ENCODE measurements around the gene PDCD4.
"Not testable (repeated sequence)": the region's sequence is repeated elsewhere in the genome, so short reads cannot be mapped to it uniquely, and the experiment has no call there.

PDCD4 gene

DNA sequence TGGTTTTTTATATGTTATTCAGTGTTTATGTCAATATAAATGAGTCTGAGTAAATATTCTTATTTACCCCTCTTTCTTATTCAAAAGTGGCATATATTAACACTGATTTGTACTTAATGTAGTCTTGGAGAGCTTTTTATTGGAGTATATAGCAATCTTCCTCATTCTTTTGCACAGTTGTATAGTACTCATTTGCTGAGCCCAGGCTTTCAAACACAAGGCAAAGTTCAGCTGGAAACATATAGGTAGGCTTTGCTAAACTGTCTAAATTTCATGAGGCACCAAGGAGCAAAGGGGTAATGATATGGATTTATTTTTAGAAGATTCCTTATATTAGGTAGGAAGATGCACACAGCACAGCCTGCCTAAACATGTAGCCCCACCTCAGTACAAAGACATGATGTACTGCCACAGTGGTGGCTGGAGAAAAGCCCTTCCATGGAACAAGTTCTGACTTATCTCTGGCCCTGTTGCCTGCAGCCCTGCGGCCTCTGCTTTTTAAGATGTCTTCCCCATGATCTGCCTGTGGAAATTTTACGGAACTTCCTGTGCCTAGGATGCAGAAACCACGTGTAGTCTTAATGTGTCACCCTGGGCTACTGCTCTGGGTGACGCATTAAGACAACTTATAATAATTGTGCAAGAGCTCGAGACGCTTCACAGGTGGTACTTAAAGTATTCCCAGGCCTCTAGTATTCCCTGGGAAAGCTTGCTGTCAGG is 9.6 kb upstream of the PDCD4 start:
- no peak for DNase-seq

DNA sequence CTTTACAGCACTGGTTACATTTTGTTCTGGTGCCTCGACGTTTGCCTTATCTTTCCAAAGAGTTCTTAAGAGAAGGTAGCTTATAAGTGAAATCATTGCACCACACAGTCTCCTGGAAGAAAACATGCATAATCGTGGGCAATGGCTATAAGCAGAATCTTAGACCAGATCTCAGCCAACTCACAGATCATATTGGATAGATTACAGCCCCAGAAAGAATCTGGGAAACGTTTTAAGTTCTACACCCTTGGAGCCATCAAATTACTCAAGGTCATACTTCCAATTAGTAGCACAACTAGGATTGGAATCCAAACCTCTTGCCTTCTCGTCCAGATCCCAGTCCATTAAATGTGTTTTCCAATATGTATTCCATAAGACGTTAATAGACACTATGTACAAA is 8.8 kb upstream of the PDCD4 start:
- no peak for DNase-seq

DNA sequence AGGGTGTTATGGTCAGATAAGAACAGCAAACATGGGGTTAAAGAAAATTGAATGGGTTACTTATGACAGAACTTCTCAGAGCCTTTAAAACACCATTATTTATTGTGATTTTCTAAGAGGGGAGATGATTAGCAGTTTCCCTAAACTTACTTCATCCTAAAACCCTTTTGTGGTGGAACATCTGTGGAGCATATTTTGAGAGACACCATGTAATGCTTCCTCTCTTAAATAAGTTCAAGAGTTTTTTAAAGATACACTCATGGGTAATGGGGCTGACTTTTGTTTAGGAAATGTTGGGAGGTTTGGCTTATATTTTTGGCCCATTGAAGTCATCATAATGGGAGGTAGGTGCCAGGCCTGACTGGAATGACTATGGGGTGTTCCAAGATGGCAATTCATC is 8.4 kb upstream of the PDCD4 start:
- DNase-seq = no peak

DNA sequence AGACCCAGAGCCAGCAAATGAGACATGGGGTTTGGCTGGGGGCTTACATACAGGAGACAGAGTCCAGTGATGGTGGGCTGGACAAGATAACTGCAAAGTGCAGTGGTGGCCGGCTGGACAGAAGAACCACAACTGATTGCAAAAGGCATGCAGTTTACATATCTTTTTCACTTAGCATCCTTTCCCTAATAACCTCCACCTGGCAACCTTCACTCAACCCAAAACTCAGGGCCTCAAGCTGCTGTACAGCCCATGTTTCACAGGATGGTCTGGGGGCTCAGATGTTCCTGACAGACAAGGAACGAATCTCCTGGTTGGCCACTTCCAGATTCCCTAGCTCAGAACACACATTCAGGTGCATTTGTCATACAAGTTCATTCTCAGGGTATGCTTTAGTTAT is 7.8 kb upstream of the PDCD4 start:
- DNase-seq = no peak

DNA sequence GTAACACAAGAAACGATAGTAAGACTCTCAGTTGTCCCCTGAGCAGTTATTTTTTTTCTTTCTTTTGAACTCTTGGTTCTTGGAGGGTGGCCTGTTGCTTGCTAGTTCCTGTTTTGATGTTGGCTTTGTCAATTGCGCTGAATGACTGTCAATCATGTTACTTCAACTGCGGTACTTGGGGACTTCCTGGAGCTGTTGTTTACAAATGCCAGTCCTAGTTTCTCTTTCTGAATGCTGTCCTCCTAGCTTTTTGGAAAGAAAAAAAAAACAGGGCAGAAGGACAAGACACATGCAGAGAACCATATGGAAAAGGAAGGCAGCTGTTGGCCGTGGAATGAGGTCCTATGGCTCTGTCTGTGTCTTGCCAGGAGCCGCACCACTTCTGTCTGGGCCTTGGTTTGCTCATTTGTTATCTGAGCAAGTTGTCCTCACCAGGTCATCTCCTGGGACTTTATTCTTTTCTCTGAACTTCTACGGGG is 7.0 kb upstream of the PDCD4 start:
- DNase-seq = peak; percentile 25

DNA sequence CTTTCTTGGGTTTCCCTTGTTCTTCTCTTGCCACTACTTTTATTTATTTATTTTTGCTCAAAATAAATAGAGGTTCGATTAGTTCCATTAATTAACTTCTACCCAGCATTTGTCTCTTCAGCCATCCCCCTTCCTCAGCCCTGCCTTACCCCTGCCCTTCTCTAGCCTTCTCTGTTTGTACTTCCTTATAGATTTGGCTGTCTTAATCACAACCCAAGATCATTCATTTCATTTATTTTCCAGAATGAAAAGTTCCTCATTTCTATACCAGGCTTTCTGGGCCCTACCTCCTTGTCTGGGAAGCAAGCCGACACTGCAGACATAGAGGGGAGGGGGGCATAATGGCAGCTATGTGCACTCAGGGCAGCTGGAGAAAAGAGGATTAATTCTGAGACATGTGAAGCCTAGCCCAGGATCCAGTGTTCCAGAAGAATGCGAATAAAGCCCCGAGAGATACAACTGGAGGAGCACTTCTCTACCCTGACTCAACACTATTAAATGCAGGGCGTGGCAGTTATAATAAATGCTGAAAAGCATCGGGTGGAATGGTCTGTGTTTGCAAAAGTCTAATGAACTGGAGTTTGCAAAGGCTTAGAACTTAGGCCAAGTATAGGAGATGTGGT is 6.4 kb upstream of the PDCD4 start:
- no peak for DNase-seq

DNA sequence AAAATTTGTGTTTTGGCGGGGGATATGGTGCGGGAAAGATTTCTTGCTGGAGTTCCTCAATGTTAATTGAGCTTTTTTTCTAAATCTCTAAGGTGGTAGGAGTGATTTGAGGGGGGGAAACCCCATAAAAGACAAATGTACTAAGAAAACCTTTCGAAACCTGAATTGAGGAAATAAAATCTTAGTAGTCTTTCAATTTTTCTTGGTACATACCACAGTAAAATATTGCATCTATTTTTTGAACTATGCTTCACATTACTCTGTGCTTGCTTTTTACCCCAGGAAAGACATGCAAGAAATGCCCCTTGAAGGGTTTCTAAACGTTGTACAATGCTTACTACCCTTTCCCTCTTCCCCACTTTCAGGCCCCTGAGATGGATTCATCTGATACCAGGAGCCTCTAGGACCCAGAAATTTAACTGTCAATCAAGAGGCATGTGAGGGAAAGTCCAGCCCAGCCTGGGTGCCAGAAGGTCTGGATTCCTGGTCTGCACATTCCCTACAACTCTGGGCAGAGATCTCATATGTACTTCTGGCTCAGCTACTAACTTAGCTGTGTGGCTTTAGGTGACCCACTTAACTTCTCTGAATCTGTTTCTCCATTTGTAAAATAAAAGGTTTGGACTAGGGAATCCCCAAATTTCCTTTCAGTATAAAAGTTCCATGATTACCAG is 5.8 kb upstream of the PDCD4 start:
- peak; percentile 32 for DNase-seq

DNA sequence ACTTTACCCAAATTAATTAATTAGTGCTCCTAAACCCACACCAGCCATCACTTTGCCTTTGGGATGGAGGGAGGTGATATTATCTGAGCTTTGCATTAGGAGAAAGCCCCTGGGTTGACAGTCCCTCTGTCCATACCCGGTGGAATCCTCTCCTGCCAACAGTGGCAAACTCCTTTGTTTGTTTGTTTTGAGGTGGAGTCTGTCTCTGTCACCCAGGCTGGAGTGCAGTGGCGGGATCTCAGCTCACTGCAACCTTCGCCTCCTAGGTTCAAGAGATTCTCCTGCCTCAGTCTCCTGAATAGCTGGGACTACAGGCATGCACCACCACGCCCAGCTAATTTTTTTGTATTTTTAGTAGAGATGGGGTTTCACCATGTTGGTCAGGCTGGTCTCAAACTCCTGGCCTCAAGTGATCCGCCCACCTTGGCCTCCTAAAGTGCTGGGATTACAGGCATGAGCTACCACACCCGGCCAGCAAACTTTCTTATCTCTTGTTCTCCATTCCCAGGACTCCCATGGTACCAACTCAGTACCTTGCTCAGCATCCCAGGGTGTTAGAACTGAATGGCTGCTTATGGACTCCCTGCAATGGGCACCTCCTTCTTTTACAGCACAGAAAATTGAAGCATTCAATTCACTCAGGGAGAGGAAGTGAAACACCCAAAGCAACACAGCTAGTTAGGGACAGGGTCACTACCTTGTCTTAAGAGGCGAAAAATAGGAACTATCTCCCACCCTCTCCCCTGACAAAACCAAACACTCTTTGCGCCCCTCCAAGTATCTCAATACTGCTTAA is 4.5 kb upstream of the PDCD4 start:
- not testable (repeated sequence) for DNase-seq

DNA sequence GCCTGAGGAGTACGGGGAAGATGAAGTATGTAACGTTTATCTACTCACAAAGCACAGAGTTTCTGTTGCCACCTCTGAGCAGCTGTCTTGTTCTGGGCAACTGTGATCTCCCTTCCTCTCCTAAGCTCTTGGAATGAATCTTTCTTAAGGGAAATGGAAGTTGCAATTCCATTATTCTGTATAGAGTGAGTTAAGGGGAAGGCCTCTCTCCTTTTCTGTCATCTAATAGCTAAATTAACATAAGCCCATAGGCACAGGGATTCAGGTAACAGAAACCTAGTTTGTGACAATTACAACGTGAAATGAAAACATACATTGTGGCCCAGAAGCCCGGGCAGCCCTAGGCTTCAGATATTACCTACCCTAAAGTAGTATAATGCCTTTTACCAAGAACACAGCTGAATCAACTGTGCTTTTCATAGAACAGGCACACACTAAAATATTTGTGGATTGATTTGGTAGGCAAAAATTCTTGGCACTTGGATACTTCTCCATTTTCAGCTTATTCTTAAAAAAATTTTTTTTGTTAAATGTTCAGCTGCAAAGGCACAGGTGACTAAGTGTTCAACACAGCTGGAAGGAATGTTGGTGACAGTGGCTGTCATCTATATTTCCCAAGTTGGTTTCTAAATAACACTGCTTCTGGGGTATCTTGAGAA is 3.8 kb upstream of the PDCD4 start:
- no peak for DNase-seq

DNA sequence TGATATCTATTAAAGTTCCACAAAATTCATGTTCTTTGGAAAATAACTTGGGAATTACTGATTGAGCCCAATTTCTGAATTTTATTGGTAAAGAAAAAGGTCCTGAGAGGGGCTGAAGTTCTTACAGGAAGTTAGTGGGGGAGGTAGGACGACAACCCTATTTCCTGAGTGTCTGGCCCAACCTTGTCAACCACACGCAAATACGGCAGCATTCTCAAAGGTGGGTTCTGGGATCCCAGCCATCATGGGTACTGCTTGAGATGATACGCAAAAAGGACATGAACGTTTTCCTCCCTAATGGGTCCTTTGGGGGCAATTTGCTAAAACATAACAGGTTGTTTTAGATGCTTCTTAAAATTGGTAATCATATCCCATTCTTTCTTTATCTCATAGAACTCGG is 2.7 kb upstream of the PDCD4 start:
- DNase-seq = no peak

DNA sequence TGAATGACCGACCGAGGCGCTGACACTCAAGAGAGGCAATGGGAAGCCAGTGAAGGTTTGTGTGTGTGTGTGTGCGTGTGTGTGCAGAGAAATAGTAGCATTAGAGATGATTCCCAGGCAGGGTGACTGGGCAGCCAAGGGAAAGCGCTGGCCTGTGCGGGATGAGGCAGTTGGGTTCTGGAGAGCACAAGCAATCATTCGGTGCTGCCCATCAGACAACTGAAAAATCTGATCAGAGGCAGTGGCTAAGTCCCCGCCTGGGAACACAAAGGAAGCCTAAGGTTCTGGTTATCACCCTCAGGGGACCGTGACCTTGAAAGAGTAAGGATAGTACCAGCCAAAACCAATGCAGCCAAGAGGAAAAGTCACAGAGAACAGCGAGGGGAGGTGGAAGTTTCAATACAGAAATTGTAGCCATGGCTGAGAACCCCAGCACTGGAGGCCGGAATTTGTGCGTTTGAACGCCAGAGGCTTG is 868 bp upstream of the PDCD4 start:
- DNase-seq = no peak

DNA sequence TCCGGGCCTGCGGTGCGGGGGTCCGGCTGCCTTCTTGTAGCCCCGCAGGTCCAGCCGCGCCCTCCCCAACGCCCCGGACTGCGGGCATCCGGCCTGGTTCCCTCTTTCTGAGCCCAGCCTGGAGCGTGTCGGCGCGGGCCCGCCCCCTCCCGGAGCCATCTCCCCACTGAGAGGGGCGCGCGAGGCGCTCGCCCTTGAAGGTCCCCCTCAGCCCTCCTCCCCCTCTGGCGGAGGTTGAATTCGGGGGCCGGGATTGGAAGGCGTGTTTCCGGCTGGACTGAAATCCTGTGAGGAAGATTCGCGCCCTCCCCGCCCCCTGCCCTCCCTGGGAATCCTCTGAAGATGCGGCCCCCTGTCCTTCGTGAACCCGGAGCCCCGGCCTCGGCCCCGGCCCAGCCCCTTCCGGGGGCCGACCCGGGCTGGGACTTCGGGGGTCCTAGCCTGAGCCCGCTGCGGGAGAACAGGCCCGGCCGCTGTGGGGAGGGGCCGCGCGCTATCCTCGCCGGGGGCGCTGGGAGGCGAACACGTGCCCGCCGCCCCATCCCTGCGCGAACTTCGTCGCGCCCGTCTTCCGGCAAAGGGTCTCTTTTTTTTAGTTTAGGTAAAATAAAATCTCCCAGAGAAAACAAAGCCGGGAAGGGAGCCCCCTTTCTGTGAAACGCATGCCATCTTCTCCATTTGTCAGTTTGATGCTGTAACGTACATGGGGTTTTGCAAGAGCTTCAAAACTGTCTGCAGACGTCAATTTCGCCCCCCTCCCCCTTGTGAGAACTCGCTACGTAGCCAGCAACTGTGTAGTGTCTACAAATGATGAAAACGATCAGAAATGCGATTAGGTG is 636 bp downstream of the PDCD4 start:
- peak; percentile 80 for DNase-seq

DNA sequence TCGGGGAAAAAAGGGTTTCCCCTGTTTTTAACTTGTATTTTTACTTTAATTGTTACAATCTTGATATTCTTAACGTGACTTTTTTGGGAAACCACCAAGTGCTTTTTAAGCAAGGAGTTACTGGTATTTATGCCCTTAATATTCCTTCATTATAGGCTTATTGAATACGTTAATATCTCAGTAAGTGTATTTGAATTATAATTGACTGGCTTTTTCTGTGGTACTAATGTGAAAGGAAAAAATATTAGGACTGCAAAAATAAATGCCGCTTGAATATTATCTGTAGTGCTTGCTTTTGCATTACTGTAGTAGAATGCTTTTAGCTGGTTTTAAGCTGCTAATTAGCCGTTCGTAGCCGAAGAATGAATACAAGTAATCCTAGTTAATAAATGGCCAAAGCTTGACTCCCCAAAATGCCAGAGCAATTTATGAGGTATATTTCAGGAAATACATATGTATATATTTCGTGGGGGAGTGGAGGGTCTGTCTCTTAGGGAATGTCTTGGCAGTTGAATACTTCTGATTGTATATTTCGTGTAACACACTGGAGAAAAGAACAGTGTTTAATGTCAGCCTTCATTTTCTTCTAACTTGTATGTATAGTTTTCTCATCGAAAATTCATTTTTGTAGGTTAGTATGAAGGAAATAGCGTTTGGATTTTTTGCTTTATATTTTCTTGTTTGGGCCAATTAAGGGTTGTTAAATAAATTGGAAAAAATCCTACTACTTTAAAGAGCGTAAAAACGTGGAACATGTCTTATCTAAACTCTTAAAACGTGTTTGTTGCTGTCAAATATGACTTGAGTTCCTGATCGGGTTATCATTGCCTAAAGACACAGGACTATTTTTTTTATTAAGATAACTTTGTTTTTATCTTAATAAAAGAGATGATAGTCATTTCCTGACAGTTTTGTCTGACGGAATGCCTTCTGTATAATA is 1.5 kb downstream of the PDCD4 start:
- no peak for DNase-seq

DNA sequence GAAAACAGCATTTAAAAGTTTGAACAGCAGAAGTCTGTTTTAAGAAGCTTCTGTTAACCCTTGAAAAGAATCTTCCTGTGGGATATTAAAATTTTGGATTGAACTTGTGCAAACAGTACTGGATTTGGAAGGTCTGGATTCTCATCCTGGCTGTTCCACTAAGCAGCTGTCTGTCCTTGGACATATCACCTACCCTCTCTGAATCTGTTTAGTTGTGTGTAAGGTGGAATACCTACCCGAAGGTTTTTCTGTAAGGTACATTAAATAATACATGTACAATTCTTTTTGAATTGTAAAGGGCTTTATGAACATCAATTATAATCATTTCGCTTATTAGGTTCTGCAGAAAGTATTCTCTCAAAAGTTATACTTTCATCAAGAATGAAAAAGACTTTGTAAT is 2.2 kb downstream of the PDCD4 start:
- DNase-seq = no peak

DNA sequence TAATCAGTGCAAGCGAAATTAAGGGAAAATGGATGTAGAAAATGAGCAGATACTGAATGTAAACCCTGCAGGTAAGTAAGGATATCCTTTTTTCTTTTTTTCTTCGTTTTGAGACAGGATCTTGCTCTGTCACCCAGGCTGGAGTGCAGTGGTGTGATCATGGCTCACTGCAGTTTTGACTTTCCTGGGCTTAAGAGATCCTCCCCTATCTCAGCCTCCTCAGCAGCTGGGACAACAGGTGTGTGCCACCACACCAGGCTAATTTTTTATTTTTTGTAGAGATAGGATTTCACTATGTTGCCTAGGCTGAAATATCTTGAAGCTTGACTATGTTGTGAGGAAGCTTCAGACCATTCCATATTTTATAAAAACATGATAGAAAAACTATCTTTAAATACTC is 4.3 kb downstream of the PDCD4 start:
- DNase-seq = no peak

DNA sequence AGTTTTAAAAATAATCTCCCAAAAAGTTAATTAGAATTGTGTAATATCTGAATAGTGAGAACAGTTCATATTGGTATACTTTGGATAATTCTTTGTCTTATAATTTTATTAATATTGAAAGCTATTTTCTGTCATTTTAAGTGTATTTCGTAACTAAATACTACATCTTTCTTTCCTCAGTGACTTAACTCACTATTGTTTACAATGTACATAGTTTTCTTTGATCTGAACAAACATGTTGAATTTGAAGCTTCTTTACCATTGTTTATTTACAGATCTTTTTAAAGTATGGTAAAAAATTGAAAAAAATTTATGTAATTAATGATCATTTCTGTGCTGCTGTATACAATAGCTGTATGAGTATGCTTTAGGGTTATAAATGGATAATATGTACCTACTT is 5.1 kb downstream of the PDCD4 start:
- no peak for DNase-seq

DNA sequence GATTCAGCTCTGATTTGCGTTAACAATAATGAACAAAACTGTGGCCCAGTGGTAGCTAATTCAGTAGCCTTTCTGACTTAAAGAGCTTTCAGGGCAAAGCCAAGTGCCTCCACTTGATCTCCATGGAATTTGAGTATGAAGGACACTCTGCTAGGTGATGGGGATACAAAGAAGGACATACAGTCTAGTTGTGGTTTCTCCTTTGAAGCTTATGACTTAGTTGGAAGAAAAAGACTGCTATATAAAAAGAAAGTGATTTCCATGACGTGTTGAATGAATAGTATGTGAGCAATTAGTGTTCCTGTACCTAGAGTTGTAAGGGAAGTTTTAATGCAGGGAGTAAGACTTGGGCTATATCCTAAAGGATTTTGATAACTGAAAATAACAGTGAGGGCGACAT is 8.3 kb downstream of the PDCD4 start:
- no peak for DNase-seq

DNA sequence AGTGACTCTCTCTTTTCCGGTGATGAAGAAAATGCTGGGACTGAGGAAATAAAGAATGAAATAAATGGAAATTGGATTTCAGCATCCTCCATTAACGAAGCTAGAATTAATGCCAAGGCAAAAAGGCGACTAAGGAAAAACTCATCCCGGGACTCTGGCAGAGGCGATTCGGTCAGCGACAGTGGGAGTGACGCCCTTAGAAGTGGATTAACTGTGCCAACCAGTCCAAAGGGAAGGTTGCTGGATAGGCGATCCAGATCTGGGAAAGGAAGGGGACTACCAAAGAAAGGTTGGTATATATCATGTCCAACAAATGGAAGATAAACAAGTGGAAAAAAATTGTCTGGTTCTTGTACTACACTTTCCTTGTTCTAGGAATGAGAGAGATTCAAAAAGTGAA is 9.5 kb downstream of the PDCD4 start:
- no peak for DNase-seq

DNA sequence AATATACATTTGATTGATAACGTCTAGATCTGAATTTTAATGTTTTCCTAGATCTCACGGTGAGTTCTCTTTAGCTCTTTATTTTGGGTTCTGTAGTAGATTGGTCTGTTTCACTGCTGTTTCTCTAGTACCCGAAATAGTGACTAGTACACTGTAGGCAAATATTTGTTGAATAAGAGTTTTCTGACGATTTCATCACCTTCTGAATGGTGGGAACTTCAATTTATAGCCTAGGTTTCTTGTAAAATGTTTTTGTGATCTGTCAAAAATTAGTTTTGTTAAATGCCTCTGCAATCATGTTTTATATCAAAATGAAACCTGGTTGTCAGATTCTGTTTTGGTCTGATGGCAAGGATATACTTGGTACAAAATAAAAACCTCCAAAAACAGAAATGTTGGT is 10.2 kb downstream of the PDCD4 start:
- no peak for DNase-seq

DNA sequence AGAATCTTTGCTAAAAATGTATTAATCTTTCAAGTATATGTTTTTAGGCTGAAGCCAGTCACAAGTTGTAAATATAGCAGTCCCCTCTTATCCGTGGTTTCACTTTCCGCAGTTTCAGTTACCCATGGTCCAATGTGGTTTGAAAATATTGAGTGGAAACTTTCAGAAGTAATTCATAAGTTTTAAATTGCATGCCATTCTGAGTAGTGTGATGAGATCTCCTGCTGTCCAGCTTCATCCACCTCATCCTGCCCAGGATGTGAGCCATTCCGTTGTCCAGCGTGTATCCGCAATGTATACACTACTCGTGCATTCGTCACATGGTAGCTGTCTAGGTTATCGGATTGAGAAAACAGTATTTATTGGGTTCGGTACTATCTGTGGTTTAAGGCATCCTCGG is 12.2 kb downstream of the PDCD4 start:
- no peak for DNase-seq

Measured in DMS 273 treated with DMSO at 0.1 percent for 48 hours (cell line).